ENCODE data around the gene GJC1. TPM values are rescaled to one million over a fixed set of nuclear protein-coding genes. Genes with fewer than 3 reads are reported as not detected.

GJC1 gene
- total and polyA plus RNA-seq, 9 of the 15 experiments (the other 6 are each of a cell fraction or from before 2014, with no cell fraction given) = 0.04 to 1.4 (median 0.18) TPM; not detected in 1

DNA sequence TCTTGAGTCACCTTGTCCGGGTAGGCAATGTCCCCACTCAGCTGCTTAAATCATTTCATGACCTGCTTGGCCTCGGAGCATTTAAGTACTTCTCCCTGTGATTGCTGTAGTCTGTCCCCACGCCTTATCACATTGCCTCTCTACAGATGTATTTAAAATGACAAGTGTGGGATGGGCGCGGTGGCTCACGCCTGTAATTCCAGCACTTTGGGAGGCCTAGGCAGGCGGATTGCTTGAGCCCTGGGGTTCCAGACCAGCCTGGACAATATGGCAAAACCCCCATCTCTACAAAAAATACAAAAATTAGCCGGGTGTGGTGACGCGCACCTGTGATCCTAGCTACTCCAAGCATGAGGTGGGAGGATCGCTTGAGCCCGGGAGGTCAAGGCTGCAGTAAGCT, 1.3 kb upstream of the GJC1 start:
- no peak; the same call in 2 of the 3 replicates for ATAC-seq
- no peaks in the 10 kb centered on the region for H3K79me2 ChIP-seq (ENCODE audit: control insufficient read depth, insufficient read depth, low read length)
- H3K9ac ChIP-seq (ENCODE audit: insufficient read depth in 1 of 2, low read depth in 2 of 2, low read length in 2 of 2) = no peak overlapping the region
- no peak overlapping the region for H2AFZ ChIP-seq (ENCODE audit: low read depth, low read length)
- intact Hi-C loops (cut with micrococcal nuclease) = no loop called here
- H3K4me2 ChIP-seq (ENCODE audit: insufficient read depth, low read length) = no peak overlapping the region
- H3K9me3 ChIP-seq (replicated peaks; ENCODE audit: control insufficient read depth, insufficient read depth, low read depth, low read length) = no peaks in the 10 kb centered on the region
- in situ Hi-C loops (cut with MboI) = no loop called here
- H3K9me1 ChIP-seq (ENCODE audit: control insufficient read depth, insufficient read depth, low read length) = no peaks in the 10 kb centered on the region
- no peak for TF ChIP-seq TCF7L2 (IDR thresholded peaks at IDR 0.05; ENCODE audit: low read depth, low read length)
- peak; percentile 49; a peak in 3 of 4 replicates for TF ChIP-seq KDM1A (IDR thresholded peaks at IDR 0.05)
- H3K4me3 ChIP-seq = no peak overlapping the region
- H3K4me1 ChIP-seq (replicated peaks in 1 of 2; ENCODE audit: control insufficient read depth in 2 of 2, insufficient read depth in 2 of 2, low read length in 2 of 2) = peaks cover 0 to 15% of the 10 kb centered on the region in 2 experiments; a peak in 4 of 5 replicates
- 0 out of 2 replicates have a peak, but pooled peaks cover 4% of the 10 kb centered on the region for H4K20me1 ChIP-seq (replicated peaks; ENCODE audit: control insufficient read depth, insufficient read depth, low read length)
- peaks cover 23 to 55% of the 10 kb centered on the region in 2 experiments for H3K27me3 ChIP-seq (ENCODE audit: control insufficient read depth in 2 of 2, insufficient read depth in 2 of 2, low read length in 2 of 2)
- POLR2A ChIA-PET = interaction anchor here (1.2 kb wide), 1 partner anchor 52 kb away, joined by 3 read pairs; no protein-coding TSS in a partner anchor
- peak in 1 of 4 experiments; percentile 12 for DNase-seq (ENCODE audit: extremely low read depth in 1 of 4, low spot score in 3 of 4)
- no peak for FAIRE-seq
- CTCF ChIA-PET (ENCODE audit: low intra/inter-chr PET ratio) = interaction anchor here (0.9 kb wide), 1 partner anchor 53 kb away, joined by 4 read pairs; no protein-coding TSS in a partner anchor
- no peaks in the 10 kb centered on the region for H3K36me3 ChIP-seq (ENCODE audit: control insufficient read depth, insufficient read depth, low read length)
- H3K27ac ChIP-seq (ENCODE audit: extremely low read depth, low read depth, low read length) = no peak overlapping the region
- WGBS (ENCODE audit: insufficient coverage, low coverage, missing lambda C conversion rate) = 11% methylated on average over 12 of the region's 12 CpGs
- BruUV-seq (replicated peaks) = no TSS peak

GRCh38 chr17:44830359-44831288, 537 bp upstream of the GJC1 start:
- 36% methylated on average over 43 of the region's 58 CpGs for WGBS (ENCODE audit: insufficient coverage, low coverage, missing lambda C conversion rate)
- BruUV-seq (replicated peaks) = no TSS peak
- H4K20me1 ChIP-seq (replicated peaks; ENCODE audit: control insufficient read depth, insufficient read depth, low read length) = 0 out of 2 replicates have a peak, but pooled peaks cover 4% of the 10 kb centered on the region
- peaks cover 23 to 55% of the 10 kb centered on the region in 2 experiments for H3K27me3 ChIP-seq (ENCODE audit: control insufficient read depth in 2 of 2, insufficient read depth in 2 of 2, low read length in 2 of 2)
- ChIA-PET POLR2A (no interaction called here), CTCF (ENCODE audit: low intra/inter-chr PET ratio) (interaction anchor here (0.9 kb wide), 1 partner anchor 52 kb away, joined by 4 read pairs; no protein-coding TSS in a partner anchor)
- intact Hi-C loops (cut with micrococcal nuclease) = no loop called here
- FAIRE-seq (no peak), DNase-seq (ENCODE audit: extremely low read depth in 1 of 4, low spot score in 3 of 4) (no peak), ATAC-seq (no peak)
- H3K4me2 ChIP-seq (ENCODE audit: insufficient read depth, low read length) = no peak overlapping the region
- no peaks in the 10 kb centered on the region for H3K9me3 ChIP-seq (replicated peaks; ENCODE audit: control insufficient read depth, insufficient read depth, low read depth, low read length)
- H3K9me1 ChIP-seq (ENCODE audit: control insufficient read depth, insufficient read depth, low read length) = no peaks in the 10 kb centered on the region
- H3K36me3 ChIP-seq (ENCODE audit: control insufficient read depth, insufficient read depth, low read length) = no peaks in the 10 kb centered on the region
- in situ Hi-C loops (cut with MboI) = no loop called here
- no peak overlapping the region for H2AFZ ChIP-seq (ENCODE audit: low read depth, low read length)
- H3K4me1 ChIP-seq (replicated peaks in 1 of 2; ENCODE audit: control insufficient read depth in 2 of 2, insufficient read depth in 2 of 2, low read length in 2 of 2) = peaks cover 0 to 15% of the 10 kb centered on the region in 2 experiments; a peak in 4 of 5 replicates
- no peak overlapping the region for H3K27ac ChIP-seq (ENCODE audit: extremely low read depth, low read depth, low read length)
- H3K79me2 ChIP-seq (ENCODE audit: control insufficient read depth, insufficient read depth, low read length) = no peaks in the 10 kb centered on the region
- H3K9ac ChIP-seq (ENCODE audit: insufficient read depth in 1 of 2, low read depth in 2 of 2, low read length in 2 of 2) = peak overlapping the region in 1 of 2 experiments; percentile 78; a peak in 1 of 4 replicates
- peak overlapping the region; percentile 31; the same call in 1 of the 2 replicates for H3K4me3 ChIP-seq
- no peak for TF ChIP-seq OTX1 (CRISPR knock-in tag; IDR thresholded peaks at IDR 0.05)
- no peak for TF ChIP-seq CEBPG (CRISPR knock-in tag; IDR thresholded peaks at IDR 0.05)
- TF ChIP-seq CEBPG (tag; conservative IDR thresholded peaks at IDR 0.05 in 1 of 2, IDR thresholded peaks at IDR 0.05 in 1 of 2) = no peak
- TF ChIP-seq ZBTB7A (IDR thresholded peaks at IDR 0.05; ENCODE audit: borderline replicate concordance, control insufficient read depth, low read depth, low read length) = peak; percentile 47; the same call in 1 of the 2 replicates
- TF ChIP-seq RBM34 (IDR thresholded peaks at IDR 0.05; ENCODE audit: borderline replicate concordance, insufficient read depth, low read length) = no peak
- TF ChIP-seq BCOR (IDR thresholded peaks at IDR 0.05) = no peak
- TF ChIP-seq FUS (optimal IDR thresholded peaks at IDR 0.05; ENCODE audit: low read depth, low read length) = no peak
- peak; percentile 54; the same call in 1 of the 2 replicates for TF ChIP-seq SAFB (IDR thresholded peaks at IDR 0.05; ENCODE audit: borderline replicate concordance, low read depth, low read length)
- peak; percentile 17 for TF ChIP-seq KDM5B (IDR thresholded peaks at IDR 0.05; ENCODE audit: insufficient replicate concordance, low read depth, low read length)
- TF ChIP-seq, protein P1, sequence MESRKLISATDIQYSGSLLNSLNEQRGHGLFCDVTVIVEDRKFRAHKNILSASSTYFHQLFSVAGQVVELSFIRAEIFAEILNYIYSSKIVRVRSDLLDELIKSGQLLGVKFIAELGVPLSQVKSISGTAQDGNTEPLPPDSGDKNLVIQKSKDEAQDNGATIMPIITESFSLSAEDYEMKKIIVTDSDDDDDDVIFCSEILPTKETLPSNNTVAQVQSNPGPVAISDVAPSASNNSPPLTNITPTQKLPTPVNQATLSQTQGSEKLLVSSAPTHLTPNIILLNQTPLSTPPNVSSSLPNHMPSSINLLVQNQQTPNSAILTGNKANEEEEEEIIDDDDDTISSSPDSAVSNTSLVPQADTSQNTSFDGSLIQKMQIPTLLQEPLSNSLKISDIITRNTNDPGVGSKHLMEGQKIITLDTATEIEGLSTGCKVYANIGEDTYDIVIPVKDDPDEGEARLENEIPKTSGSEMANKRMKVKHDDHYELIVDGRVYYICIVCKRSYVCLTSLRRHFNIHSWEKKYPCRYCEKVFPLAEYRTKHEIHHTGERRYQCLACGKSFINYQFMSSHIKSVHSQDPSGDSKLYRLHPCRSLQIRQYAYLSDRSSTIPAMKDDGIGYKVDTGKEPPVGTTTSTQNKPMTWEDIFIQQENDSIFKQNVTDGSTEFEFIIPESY (CRISPR knock-in tag; IDR thresholded peaks at IDR 0.05) = peak; percentile 77
